Measurements from ENCODE around the gene BCAS3. TPM values are rescaled to one million over a fixed set of nuclear protein-coding genes. Genes with fewer than 3 reads are reported as not detected.

The BCAS3 gene
- total RNA-seq, 4 donors from 2014 or later, result 42.1 to 84.7 (median 54.1) TPM

GRCh38 chr17:61276806-61277205 lies 599.2 kb downstream of the BCAS3 start:
- no peak for DNase-seq (ENCODE audit: low spot score in 2 of 2)
- WGBS, 2 donors, result 96 to 100% methylated on average over 2 of the region's 2 CpGs
- no peak overlapping the region for H3K4me3 ChIP-seq (ENCODE audit: low read depth, poor library complexity, severe bottlenecking)
- intact Hi-C loops (cut with DNase I; ENCODE audit: low total_unique reads), result no loop called here
- TF ChIP-seq POLR2A (IDR thresholded peaks at IDR 0.05) (no peak), CTCF (IDR thresholded peaks at IDR 0.05) (no peak)

GRCh38 chr17:61279476-61280145 lies 602.0 kb downstream of the BCAS3 start:
- intact Hi-C loops (cut with DNase I; ENCODE audit: low total_unique reads), result no loop called here
- 78 to 90% methylated on average over 1 of the region's 1 CpG for WGBS, 2 donors
- no peak for DNase-seq (ENCODE audit: low spot score in 2 of 2)
- H3K4me3 ChIP-seq (ENCODE audit: low read depth, poor library complexity, severe bottlenecking), result no peak overlapping the region
- TF ChIP-seq CTCF (IDR thresholded peaks at IDR 0.05) (no peak), POLR2A (IDR thresholded peaks at IDR 0.05) (no peak)

- no peak overlapping the region for H3K4me3 ChIP-seq (ENCODE audit: low read depth, poor library complexity, severe bottlenecking)
- intact Hi-C loops (cut with DNase I; ENCODE audit: low total_unique reads), result no loop called here
- no peak for DNase-seq (ENCODE audit: low spot score in 2 of 2)
- TF ChIP-seq CTCF (IDR thresholded peaks at IDR 0.05) (no peak), POLR2A (IDR thresholded peaks at IDR 0.05) (no peak)
Measured at GRCh38 chr17:61280338-61280737, 602.7 kb downstream of the BCAS3 start.

- no peak overlapping the region for H3K4me3 ChIP-seq (ENCODE audit: low read depth, poor library complexity, severe bottlenecking)
- intact Hi-C loops (cut with DNase I; ENCODE audit: low total_unique reads), result no loop called here
- DNase-seq (ENCODE audit: low spot score in 2 of 2), result no peak
- 91 to 97% methylated on average over 3 of the region's 3 CpGs for WGBS, 2 donors
- no peak for TF ChIP-seq CTCF (IDR thresholded peaks at IDR 0.05)
- TF ChIP-seq POLR2A (IDR thresholded peaks at IDR 0.05), result no peak
Measured at GRCh38 chr17:61280851-61281250, 603.2 kb downstream of the BCAS3 start.

- 77 to 81% methylated on average over 3 of the region's 3 CpGs for WGBS, 2 donors
- no peak for DNase-seq (ENCODE audit: low spot score in 2 of 2)
- H3K4me3 ChIP-seq (ENCODE audit: low read depth, poor library complexity, severe bottlenecking), result no peak overlapping the region
- TF ChIP-seq CTCF (IDR thresholded peaks at IDR 0.05) (no peak), POLR2A (IDR thresholded peaks at IDR 0.05) (no peak)
- intact Hi-C loops (cut with DNase I; ENCODE audit: low total_unique reads), result no loop called here
Measured at GRCh38 chr17:61282377-61282776, 604.7 kb downstream of the BCAS3 start.

- intact Hi-C loops (cut with DNase I; ENCODE audit: low total_unique reads), result no loop called here
- no peak for DNase-seq (ENCODE audit: low spot score in 2 of 2)
- TF ChIP-seq POLR2A (IDR thresholded peaks at IDR 0.05) (no peak), CTCF (IDR thresholded peaks at IDR 0.05) (no peak)
- no peak overlapping the region for H3K4me3 ChIP-seq (ENCODE audit: low read depth, poor library complexity, severe bottlenecking)
- 93 to 96% methylated on average over 6 of the region's 6 CpGs for WGBS, 2 donors
Measured at GRCh38 chr17:61283043-61283442, 605.4 kb downstream of the BCAS3 start.

Data from lower leg skin (tissue), 4 donors.